Measurements from ENCODE around the gene NAV3.

- TF ChIP-seq CTCF (IDR thresholded peaks at IDR 0.05) (no peak), POLR2A (IDR thresholded peaks at IDR 0.05) (no peak)
Measured at GRCh38 chr12:78143717-78144116, 313.0 kb downstream of the NAV3 start.
